HG02885 (cell line): ENCODE data around the gene VWA7.
"Not testable (repeated sequence)": the region's sequence is repeated elsewhere in the genome, so short reads cannot be mapped to it uniquely, and the experiment has no call there.

ENCODE experiments used
- ATAC-seq: cut with Tn5 transposase; IDR thresholded peaks from one replicate; pipeline ENCODE4 v1.9.1; 2021; ENCODE audit warnings: mild to moderate bottlenecking; ENCODE audit not compliant: unreplicated experiment, poor library complexity

Gene VWA7, protein sequence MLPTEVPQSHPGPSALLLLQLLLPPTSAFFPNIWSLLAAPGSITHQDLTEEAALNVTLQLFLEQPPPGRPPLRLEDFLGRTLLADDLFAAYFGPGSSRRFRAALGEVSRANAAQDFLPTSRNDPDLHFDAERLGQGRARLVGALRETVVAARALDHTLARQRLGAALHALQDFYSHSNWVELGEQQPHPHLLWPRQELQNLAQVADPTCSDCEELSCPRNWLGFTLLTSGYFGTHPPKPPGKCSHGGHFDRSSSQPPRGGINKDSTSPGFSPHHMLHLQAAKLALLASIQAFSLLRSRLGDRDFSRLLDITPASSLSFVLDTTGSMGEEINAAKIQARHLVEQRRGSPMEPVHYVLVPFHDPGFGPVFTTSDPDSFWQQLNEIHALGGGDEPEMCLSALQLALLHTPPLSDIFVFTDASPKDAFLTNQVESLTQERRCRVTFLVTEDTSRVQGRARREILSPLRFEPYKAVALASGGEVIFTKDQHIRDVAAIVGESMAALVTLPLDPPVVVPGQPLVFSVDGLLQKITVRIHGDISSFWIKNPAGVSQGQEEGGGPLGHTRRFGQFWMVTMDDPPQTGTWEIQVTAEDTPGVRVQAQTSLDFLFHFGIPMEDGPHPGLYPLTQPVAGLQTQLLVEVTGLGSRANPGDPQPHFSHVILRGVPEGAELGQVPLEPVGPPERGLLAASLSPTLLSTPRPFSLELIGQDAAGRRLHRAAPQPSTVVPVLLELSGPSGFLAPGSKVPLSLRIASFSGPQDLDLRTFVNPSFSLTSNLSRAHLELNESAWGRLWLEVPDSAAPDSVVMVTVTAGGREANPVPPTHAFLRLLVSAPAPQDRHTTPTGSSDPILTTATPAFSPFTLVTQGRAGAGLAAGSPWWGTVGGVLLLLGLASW

GRCh38 chr6:31776989-31777666 lies at the start of gene VWA7:
Gene VWA7 (minus strand): TSS chr6:31777328. CDS start chr6:31776779, 549 bp downstream.
- ATAC-seq = peak; percentile 81

GRCh38 chr6:31826793-31827285 lies 49.7 kb upstream of the VWA7 start:
- ATAC-seq = no peak

- no peak for ATAC-seq
These were observed 48.4 kb upstream of the VWA7 start for GRCh38 chr6:31825553-31825952.

DNA sequence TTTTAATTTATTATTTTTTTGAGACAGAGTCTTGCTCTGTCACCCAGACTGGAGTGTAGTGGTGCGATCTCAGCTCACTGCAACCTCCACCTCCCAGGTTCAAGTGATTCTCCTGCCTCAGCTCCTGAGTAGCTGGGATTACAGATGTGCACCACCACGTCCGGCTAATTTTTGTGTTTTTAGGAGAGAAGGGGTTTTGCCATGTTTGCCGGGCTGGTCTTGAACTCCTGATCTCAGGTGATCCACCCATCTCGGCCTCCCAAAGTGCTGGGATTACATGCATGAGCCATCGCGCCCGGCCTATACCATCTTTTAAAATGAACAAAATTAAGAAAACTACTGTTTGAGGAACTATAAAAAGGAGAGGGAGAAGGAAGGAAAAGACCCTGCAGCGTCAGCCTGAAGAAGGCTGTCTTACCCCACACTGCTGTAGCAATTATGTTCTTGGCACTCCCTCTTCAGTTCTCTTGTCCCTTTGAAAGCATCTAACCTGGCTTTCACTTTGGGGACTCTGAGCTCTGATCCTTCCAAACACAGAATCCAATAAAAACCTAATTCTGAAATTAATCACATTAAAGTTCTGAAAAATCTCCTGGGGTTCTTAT lies 46.6 kb upstream of the VWA7 start:
- ATAC-seq = not testable (repeated sequence)

GRCh38 chr6:31822036-31822821 lies 45.1 kb upstream of the VWA7 start:
- ATAC-seq = peak; percentile 52

DNA sequence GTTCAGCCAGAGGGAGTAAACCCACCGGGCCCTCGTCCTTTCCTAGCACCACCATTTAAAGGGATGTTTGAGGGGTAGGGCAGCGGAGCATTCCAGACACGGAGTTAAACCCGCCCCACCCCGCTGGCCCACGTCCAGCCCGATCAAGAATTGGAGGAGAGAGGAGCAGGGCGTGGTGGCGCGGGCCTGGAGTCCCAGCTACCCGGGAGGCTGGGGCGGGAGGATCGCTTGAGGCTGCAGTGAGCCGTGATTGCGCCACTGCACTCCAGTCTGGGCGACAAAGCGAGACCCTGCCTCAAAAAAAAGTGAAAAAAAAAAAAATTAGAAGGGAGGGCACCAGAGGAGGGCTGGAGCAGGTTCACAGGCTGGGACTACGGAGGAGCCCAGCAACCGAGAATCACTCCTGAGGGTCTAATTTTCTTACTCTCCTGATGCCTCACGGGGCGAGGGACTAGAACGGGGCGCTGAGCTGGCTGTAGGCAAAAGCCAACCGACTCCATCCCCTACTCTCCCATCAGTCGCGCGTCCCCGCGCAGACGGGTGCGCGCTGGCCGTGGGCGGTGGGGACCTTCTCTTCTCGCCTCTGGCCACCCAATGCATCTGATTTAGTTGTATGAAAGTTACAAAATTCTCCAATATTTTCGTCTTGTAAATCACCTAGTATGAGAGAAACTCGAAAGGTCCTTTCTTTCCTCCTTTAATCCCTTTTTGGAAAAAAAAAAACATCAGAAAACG lies 44.3 kb upstream of the VWA7 start:
- ATAC-seq = peak; percentile 66

DNA sequence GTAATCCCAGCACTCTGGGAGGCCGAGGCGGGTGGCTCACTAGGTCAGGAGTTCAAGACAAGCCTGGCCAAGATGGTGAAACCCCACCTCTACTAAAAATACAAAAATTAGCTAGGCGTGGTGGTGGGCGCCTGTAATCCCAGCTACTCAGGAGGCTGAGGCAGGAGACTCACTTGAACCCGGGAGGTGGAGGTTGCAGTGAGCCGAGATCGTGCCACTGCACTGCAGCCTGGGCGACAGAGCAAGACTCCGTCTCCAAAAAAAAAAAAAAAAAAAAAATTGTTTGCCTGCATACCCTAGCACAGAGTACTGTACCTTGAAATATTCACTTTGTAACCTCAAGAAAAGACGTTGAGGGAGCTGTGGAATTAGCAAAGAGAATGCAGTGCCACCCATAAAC lies 43.3 kb upstream of the VWA7 start:
- not testable (repeated sequence) for ATAC-seq

- ATAC-seq = no peak
These were observed 42.8 kb upstream of the VWA7 start for GRCh38 chr6:31819871-31820299.

DNA sequence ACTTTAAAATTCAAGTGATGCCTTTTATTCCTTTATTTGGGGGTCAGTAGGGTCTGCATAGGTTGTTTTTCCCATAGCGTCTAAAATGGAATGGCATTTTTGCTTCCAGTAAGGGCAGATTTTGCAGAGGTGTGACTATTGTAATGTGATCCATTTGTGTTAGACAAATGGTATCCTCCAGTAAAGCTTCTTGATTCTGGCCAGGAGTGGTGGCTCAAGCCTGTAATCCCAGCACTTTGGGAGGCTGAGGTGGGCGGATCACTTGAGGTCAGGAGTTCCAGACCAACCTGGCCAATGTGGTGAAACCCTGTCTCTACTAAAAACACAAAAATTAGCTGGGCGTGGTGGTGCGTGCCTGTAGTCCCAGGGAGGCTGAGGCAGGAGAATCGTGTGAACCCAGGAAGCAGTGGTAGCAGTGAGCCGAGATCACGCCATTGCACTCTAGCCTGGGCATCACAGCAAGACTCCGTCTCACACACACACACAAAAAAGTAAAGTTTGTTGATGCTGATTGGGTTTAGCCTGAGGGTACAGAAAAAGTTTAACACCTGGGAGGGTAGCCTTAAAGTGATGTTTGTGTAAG lies 40.9 kb upstream of the VWA7 start:
- not testable (repeated sequence) for ATAC-seq

- ATAC-seq = not testable (repeated sequence)
These were observed 40.2 kb upstream of the VWA7 start for GRCh38 chr6:31817133-31817928.

DNA sequence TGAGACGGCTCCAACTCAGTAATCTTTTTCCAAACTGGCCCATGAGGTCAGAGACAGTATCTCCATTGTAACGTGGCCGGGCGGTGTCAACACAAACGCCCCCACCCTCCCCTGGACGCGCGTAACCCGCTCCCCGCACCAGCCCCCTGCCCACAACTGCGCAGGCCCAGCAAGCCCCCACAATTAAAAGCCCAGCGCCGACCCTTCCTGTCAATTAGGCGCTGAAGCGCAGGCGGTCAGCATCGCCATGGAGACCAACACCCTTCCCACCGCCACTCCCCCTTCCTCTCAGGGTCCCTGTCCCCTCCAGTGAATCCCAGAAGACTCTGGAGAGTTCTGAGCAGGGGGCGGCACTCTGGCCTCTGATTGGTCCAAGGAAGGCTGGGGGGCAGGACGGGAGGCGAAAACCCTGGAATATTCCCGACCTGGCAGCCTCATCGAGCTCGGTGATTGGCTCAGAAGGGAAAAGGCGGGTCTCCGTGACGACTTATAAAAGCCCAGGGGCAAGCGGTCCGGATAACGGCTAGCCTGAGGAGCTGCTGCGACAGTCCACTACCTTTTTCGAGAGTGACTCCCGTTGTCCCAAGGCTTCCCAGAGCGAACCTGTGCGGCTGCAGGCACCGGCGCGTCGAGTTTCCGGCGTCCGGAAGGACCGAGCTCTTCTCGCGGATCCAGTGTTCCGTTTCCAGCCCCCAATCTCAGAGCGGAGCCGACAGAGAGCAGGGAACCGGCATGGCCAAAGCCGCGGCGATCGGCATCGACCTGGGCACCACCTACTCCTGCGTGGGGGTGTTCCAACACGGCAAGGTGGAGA lies 38.1 kb upstream of the VWA7 start, which contains the start of the genes HSPA1A and HSPA1L:
Gene HSPA1A, plus strand, starts transcription at position 519 of the 814 bp plus-strand sequence. Its CDS starts 214 bp downstream, at position 733.
Gene HSPA1L, minus strand, starts transcription at position 259 of the 814 bp plus-strand sequence. CDS start 3,311 bp downstream, outside the sequence.
- ATAC-seq = peak; percentile 44

GRCh38 chr6:31814677-31815024 lies 37.5 kb upstream of the VWA7 start:
- ATAC-seq = no peak

- no peak for ATAC-seq
These were observed 36.3 kb upstream of the VWA7 start for GRCh38 chr6:31813465-31813849.

- no peak for ATAC-seq
These were observed 34.5 kb upstream of the VWA7 start for GRCh38 chr6:31811645-31812044.

DNA sequence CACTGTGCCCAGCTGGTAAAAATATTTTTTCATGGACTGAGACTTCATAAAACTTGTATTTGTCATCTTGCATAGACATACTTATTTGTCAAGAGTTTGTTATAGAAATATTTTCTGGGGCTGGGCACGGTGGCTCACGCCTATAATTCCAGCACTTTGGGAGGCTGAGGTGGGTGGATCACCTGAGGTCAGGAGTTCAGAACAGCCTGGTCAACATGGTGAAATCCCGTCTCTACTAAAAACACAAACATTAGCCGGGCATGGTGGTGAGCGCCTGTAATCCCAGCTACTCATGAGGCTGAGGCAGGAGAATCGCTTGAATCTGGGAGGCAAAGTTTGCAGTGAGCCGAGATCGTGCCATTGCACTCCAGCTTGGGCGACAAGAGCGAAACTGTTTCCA lies 31.5 kb upstream of the VWA7 start:
- ATAC-seq = not testable (repeated sequence)

- ATAC-seq = peak; percentile 91
These were observed 29.5 kb upstream of the VWA7 start, which contains the start of gene LSM2 for GRCh38 chr6:31806470-31807272. Gene LSM2 (minus strand): TSS chr6:31806966. CDS start chr6:31806757, 209 bp downstream.
